GM19099 (cell line): ENCODE data around the gene TMED7.

Source experiments
- POLR2A ChIP-seq: IDR thresholded peaks from 3 replicates; pipeline ENCODE4 v1.6.1; 2011; ENCODE audit warnings: low read depth; ENCODE audit not compliant: insufficient read length; ENCODE audit errors: extremely low read depth

The TMED7 gene

DNA sequence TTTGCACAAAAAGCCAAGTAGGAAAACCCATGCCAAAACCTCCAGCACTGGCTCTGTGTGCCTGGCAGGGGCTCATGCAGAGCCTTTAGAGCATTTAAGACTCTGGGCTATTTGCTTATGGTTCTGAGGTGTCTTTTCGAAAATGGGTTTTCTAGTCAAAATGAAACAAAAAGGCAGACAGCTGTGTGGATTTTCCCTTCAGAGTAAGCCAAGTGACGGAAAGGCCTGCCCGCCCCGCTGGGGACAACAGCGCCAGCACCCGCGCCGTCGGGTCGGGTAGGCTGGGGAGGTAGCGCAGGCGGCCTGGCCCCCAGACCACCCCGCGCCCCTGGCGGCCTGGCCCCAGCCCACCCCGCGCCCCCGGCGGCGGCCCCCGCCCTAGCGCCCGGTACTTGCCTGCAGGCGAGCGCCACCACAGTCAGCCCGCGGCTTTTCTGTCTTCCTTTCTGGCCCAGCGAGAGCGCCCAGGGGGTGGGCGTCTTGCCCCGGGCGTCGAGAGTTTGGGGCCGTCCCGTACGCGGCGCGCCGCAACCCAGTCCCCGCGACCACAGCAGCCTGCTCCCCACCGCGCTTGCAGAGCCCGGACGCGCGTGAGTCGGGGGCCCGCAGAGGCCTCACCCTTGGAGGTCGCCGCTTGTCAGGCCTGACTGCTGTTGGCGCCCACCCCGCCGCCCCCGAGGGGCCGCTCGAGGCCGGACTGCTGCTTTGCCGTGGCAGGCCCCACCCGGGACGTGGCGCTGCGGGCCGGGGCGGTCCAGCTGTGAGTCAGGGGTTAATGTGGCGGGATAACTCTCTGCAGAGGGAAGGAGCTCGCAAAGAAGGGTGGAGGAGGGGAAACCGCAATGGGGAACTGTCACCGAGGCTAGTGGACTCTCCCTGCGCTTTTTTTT is 23.9 kb downstream of the TMED7 start, which contains the start of gene TICAM2:
Gene TICAM2 (minus strand): TSS at position 779 of the 890 bp plus-strand sequence. CDS start 21,223 bp downstream, outside the sequence.
- TF ChIP-seq POLR2A: peak; percentile 69

DNA sequence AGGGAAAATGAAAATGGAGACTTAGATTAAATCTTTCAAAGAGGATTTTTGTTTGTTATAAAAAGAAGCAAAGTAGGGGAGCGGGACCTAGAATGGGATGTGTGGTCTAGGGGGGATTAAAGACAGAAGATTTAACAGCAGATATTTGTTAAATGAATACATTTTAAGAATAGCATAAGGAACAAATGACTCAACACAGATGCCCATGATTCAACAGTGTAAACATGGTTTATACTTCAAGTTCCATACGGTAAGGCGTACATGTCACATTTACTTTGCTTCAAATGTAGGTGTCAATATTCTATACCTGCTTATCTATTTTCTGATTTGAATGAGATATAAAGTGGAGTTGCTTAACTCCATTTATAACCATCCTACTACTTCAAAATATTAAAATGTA is 25.1 kb downstream of the TMED7 start:
- TF ChIP-seq POLR2A: no peak

GRCh38 chr5:115599924-115600323 is 25.9 kb downstream of the TMED7 start:
- TF ChIP-seq POLR2A: no peak

DNA sequence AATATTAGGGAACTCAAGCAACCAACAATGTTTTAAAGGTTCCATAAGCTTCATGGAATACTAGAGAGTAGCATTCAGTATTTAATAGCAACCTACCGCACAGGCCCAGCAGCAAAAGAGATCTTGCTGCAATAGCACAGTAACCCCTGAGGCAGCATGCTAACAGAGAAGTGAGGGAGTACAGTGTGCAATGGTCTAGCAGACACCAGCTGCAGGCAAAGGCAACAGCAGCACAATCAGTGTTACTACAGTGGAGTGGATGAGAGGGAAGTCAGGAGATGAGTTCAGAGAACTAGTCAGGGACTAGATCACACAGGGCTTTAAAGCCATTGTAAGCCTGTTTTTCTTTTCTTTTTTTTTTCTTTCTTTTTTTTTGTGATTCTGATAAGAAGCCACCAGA is 26.3 kb downstream of the TMED7 start:
- TF ChIP-seq POLR2A: peak; percentile 23

DNA sequence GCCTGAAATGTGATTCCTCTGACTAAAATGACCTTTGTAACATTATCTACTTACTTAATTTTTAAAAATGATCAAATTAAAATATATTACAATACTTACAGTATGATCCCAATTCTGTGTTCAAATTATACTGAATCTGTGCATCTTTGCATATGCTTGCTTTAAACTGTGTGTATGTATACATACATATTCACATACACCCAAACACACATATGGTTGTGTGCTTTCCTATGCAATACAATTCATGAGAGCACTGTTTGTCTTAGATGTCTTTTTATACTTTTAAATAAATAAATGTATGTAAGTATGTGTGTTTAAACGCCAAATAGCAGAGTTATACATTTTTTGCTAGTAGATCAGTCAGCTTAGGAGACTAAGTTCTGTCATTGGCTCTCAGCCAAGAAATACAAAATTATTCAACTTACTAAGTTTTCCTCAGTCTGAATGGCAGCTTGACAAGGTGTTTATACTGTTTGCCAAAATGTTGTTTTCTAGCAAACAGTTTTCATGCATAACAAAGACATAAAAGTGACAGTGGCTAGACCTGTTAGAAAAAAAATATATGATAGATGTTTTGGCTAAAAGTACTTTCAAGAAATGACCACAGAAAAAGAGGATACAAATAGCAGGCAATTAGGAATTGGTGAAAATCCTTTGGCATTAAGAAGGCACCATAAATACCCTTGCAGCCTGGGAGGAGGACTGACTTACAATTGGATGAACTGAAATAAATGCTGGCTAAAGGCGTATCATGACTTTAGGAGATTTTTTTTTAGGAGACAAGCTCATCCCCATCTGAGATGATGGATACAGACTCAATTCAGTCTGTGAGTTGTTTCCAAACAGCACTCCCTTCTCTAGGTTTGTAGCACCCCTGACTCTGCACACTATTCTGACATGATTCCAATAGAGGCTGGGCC is 31.4 kb downstream of the TMED7 start:
- no peak for TF ChIP-seq POLR2A

DNA sequence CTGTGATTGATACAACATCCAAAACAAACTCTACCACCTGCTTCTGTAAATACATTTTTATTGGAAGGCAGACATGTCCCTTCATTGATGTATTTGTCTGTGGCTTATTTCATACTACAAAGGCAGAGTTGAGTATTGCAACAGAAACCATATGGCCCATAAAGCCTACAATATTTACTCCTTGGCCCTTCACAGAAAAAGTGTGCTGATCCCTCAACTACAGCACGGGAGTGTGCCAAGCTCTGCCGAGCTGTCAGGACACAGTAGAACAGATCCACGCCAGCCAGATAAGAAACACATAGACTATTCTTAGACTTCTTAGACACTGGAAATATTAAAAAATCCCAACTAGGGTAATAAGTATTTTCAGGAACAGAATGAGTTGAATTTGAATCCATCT is 36.8 kb downstream of the TMED7 start:
- no peak for TF ChIP-seq POLR2A

DNA sequence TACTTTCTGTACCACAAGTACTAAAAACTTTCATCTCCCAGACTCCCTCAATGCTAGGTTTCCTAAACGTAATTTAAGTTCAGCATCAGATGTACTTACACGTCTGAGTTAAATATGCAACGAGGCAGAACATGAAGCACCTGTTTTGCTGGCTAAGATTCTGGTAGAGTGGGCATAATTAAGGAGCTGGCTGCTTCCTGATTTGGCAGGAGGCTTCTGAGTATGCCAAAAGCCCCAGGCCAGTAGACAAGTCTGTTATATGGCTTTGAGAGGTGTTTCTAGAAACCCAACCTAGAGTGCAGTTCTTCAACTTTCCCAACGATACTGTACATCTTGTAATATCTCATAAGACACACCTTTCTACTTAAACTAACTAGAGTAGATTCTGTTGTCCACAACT is 37.2 kb downstream of the TMED7 start:
- no peak for TF ChIP-seq POLR2A

- TF ChIP-seq POLR2A: no peak
Observed at GRCh38 chr5:115586525-115587146, 39.2 kb downstream of the TMED7 start.

DNA sequence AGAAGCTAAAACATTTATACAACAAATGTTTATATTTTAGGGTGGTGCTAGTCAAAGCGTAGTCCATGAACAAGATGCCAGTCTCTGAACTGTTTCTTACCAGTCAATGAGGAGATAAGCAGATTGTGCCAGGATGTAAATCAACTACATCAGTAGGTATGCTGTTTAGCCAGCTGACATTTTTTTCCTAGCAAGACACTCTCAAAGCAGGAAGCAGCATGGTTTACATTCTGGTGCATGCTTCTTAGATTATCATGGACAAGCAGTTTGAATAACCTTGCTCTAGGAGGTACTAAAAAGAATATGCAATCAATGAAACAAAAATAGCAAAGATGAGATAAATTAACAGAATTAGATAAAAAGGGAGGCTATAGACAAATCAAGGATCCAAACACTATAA is 40.6 kb downstream of the TMED7 start:
- no peak for TF ChIP-seq POLR2A

- no peak for TF ChIP-seq POLR2A
Observed at GRCh38 chr5:115584501-115584900, 41.3 kb downstream of the TMED7 start.

GRCh38 chr5:115583474-115583873 is 42.4 kb downstream of the TMED7 start:
- TF ChIP-seq POLR2A: no peak

GRCh38 chr5:115580941-115581340 is 44.9 kb downstream of the TMED7 start:
- no peak for TF ChIP-seq POLR2A

DNA sequence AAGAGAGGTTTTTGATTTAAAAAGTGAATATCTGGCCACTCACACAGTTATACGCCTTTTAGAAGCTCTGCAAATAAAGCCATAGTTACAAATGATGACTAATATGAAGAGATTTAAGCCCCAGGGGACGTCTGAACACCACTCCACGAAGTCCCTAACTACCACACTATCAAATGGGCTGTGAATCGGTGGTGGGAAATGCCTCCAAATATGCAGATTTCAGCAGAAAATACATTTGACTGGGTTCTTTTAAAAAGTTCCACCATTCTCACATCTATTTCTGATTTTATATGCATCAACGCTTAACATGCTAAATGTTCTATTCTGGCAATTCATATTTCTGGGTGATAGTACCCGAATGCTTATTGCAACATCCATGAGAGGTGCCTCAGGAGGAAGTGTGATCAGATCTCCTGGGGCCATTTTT is 46.1 kb downstream of the TMED7 start:
- TF ChIP-seq POLR2A: no peak

- no peak for TF ChIP-seq POLR2A
Observed at GRCh38 chr5:115579216-115579615, 46.6 kb downstream of the TMED7 start.

DNA sequence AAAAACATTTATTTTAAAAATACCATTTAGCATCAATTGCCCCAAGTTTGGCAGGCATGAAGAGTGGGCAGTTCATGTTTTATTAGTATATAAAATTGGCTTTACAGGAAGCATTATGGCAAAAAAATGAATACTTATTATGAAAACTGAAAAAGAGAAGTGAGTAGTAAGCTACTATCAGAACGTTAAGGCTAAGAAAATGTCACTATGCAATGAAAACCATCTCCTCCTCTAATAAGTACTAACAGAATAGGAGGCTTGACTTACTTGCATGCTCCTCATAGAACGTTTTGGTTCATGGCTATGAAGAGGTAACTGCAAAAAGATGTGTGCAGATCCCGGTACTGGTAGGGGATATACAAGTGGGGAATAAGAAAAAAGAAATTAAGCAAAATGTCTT is 47.2 kb downstream of the TMED7 start:
- TF ChIP-seq POLR2A: no peak

DNA sequence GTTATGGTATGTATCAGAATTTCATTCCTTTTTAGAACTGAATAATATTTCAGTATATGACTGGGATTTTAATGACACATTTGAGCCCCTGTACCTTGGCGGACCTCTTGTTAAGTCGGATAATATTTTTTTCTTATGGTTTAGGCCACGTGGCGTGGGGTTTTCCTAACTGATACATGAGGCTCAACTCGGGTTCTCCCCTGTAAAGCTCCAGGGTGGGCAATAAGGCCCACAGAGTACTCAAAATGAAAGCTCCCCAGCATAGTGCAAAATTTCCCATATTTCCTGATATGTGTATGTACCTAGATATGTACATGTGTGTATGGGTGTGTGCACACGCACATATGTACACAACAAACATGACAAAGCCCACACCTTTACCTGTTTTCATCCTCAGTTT is 48.1 kb downstream of the TMED7 start:
- no peak for TF ChIP-seq POLR2A

DNA sequence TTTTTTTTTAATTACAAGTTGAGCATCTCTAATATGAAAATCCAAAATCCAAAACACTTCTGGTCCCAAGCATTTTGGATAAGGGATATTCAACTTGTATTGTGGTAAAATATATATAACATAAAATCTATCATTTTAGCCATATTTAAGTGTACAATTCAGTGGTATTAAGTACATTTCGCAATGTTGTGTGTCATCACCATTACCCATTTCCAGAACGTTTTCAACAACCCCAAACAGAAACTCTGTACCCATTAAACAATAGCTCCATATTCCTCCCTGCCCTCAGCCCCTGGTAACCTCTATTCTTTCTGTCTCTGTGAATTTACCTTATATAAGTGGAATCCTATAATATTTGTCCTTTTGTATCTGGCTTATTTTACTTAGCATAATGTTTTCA is 48.5 kb downstream of the TMED7 start:
- no peak for TF ChIP-seq POLR2A
